Measurements from ENCODE around the gene CDC42SE1.

Gene CDC42SE1

GRCh38 chr1:151058692-151059091 lies 730 bp downstream of the CDC42SE1 start:
- Histone ChIP-seq H3K4me3 (ENCODE audit: low read depth in 1 of 2, low read length in 1 of 2) (peak overlapping the region; percentile 95 to 99), H3K27ac (peak overlapping the region; percentile 98), H3K27me3 (no peaks in the 10 kb centered on the region), H3K36me3 (peaks cover 34% of the 10 kb centered on the region), H3K4me1 (ENCODE audit: control insufficient read depth in 1 of 2, insufficient read depth in 1 of 2, low read depth in 1 of 2, low read length in 1 of 2) (peaks cover 49 to 52% of the 10 kb centered on the region in 2 experiments), H3K9me3 (peaks cover 6% of the 10 kb centered on the region)
- no peak for TF ChIP-seq CTCF (IDR thresholded peaks at IDR 0.05)

DNA sequence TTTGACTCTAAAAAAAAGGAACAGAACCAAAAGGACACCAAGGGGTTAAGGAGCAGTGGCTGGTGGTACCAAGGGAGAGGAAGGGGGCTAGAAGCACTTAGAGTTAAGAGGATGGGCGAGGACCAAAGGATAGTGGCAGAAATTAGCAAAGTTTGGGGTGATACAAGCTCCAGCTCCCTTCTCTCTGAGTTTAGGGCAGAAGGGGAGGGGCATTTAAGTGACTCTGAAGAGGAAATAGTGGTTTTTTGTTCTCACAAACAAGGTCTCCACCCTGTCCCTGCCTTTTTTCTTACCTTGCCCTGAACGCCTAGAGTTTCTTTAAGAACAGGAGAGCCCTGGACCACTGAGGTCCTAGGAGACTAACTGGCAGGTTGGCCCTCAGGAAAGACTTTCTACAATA lies 3.3 kb downstream of the CDC42SE1 start:
- Histone ChIP-seq H3K27ac (peak overlapping the region; percentile 98), H3K27me3 (no peaks in the 10 kb centered on the region), H3K4me1 (ENCODE audit: control insufficient read depth in 1 of 2, insufficient read depth in 1 of 2, low read depth in 1 of 2, low read length in 1 of 2) (peaks cover 48 to 52% of the 10 kb centered on the region in 2 experiments), H3K9me3 (peaks cover 6% of the 10 kb centered on the region), H3K4me3 (ENCODE audit: low read depth in 1 of 2, low read length in 1 of 2) (peak overlapping the region; percentile 95 to 99), H3K36me3 (peaks cover 59% of the 10 kb centered on the region)
- TF ChIP-seq CTCF (IDR thresholded peaks at IDR 0.05), result no peak

- Histone ChIP-seq H3K4me3 (ENCODE audit: low read depth in 1 of 2, low read length in 1 of 2) (peak overlapping the region; percentile 95 to 99), H3K36me3 (peaks cover 65% of the 10 kb centered on the region), H3K27ac (peak overlapping the region; percentile 98), H3K27me3 (no peaks in the 10 kb centered on the region), H3K4me1 (ENCODE audit: control insufficient read depth in 1 of 2, insufficient read depth in 1 of 2, low read depth in 1 of 2, low read length in 1 of 2) (peaks cover 42 to 50% of the 10 kb centered on the region in 2 experiments), H3K9me3 (peaks cover 6% of the 10 kb centered on the region)
- no peak for TF ChIP-seq CTCF (IDR thresholded peaks at IDR 0.05)
These were observed 3.8 kb downstream of the CDC42SE1 start for GRCh38 chr1:151055581-151055980.

GRCh38 chr1:151054971-151055547 lies 4.4 kb downstream of the CDC42SE1 start:
- H3K4me3 ChIP-seq (ENCODE audit: low read depth in 1 of 2, low read length in 1 of 2), result peak overlapping the region; percentile 95 to 99
- H3K4me1 ChIP-seq (ENCODE audit: control insufficient read depth in 1 of 2, insufficient read depth in 1 of 2, low read depth in 1 of 2, low read length in 1 of 2), result peaks cover 37 to 44% of the 10 kb centered on the region in 2 experiments
- H3K36me3 ChIP-seq, result peaks cover 70% of the 10 kb centered on the region
- H3K27ac ChIP-seq, result peak overlapping the region; percentile 98
- H3K27me3 ChIP-seq, result no peaks in the 10 kb centered on the region
- no peak for TF ChIP-seq CTCF (IDR thresholded peaks at IDR 0.05)
- H3K9me3 ChIP-seq, result peaks cover 6% of the 10 kb centered on the region

GRCh38 chr1:151051356-151052009 lies 7.9 kb downstream of the CDC42SE1 start:
- H3K27ac ChIP-seq, result peak overlapping the region; percentile 98
- peaks cover 69% of the 10 kb centered on the region for H3K36me3 ChIP-seq
- H3K4me3 ChIP-seq (ENCODE audit: low read depth in 1 of 2, low read length in 1 of 2), result no peak overlapping the region
- no peak for TF ChIP-seq CTCF (IDR thresholded peaks at IDR 0.05)
- H3K4me1 ChIP-seq (ENCODE audit: control insufficient read depth in 1 of 2, insufficient read depth in 1 of 2, low read depth in 1 of 2, low read length in 1 of 2), result peaks cover 39 to 40% of the 10 kb centered on the region in 2 experiments
- H3K9me3 ChIP-seq, result peaks cover 6% of the 10 kb centered on the region
- peaks cover 23% of the 10 kb centered on the region for H3K27me3 ChIP-seq
